Ishikawa (cell line): ENCODE measurements around the gene MOGAT2.

ENCODE experiments used
- CEBPB ChIP-seq: IDR thresholded peaks from 2 replicates; pipeline ENCODE4 v1.6.1; 2012
- CREB1 ChIP-seq: IDR thresholded peaks from 2 replicates; pipeline ENCODE4 v1.6.1; 2012; ENCODE audit warnings: low read depth
- EGR1 ChIP-seq: IDR thresholded peaks from 2 replicates; pipeline ENCODE4 v1.6.1; 2012
- EP300 ChIP-seq: IDR thresholded peaks from 2 replicates; pipeline ENCODE4 v1.6.1; 2012; ENCODE audit warnings: borderline replicate concordance
- FOXM1 ChIP-seq: IDR thresholded peaks from 2 replicates; pipeline ENCODE4 v1.6.1; 2012; ENCODE audit warnings: low read depth, borderline replicate concordance
- MAX ChIP-seq: IDR thresholded peaks from 2 replicates; pipeline ENCODE4 v1.6.1; 2012
- NFIC ChIP-seq: IDR thresholded peaks from 2 replicates; pipeline ENCODE4 v1.6.1; 2012
- RAD21 ChIP-seq: IDR thresholded peaks from 2 replicates; pipeline ENCODE4 v1.6.1; 2012; ENCODE audit warnings: low read depth
- REST ChIP-seq: IDR thresholded peaks from 2 replicates; pipeline ENCODE4 v1.6.1; 2012; ENCODE audit warnings: low read depth, mild to moderate bottlenecking
- TAF1 ChIP-seq: IDR thresholded peaks from 2 replicates; pipeline ENCODE4 v1.6.1; 2012; ENCODE audit warnings: low read depth, mild to moderate bottlenecking
- TCF12 ChIP-seq: IDR thresholded peaks from 2 replicates; pipeline ENCODE4 v1.6.1; 2012; ENCODE audit warnings: low read depth
- TEAD4 ChIP-seq: IDR thresholded peaks from 2 replicates; pipeline ENCODE4 v1.6.1; 2012
- USF1 ChIP-seq: IDR thresholded peaks from 2 replicates; pipeline ENCODE4 v1.6.1; 2012
- YY1 ChIP-seq: IDR thresholded peaks from 2 replicates; pipeline ENCODE4 v1.6.1; 2012; ENCODE audit warnings: low read depth
- ZBTB7A ChIP-seq: IDR thresholded peaks from 2 replicates; pipeline ENCODE4 v1.6.1; 2012; ENCODE audit warnings: low read depth

The MOGAT2 gene

GRCh38 chr11:75677909-75678308, 39.7 kb upstream of the MOGAT2 start:
- TF ChIP-seq REST (no peak), MAX (no peak), NFIC (no peak), RAD21 (no peak), USF1 (no peak), ZBTB7A (no peak), TEAD4 (no peak)

GRCh38 chr11:75678620-75679259, 38.9 kb upstream of the MOGAT2 start:
- TF ChIP-seq CREB1 (no peak), CEBPB (no peak), REST (no peak), MAX (no peak), TAF1 (no peak), YY1 (no peak), NFIC (no peak), ZBTB7A (no peak), EP300 (no peak), EGR1 (no peak), RAD21 (no peak), FOXM1 (no peak), TCF12 (no peak), USF1 (no peak), TEAD4 (no peak)

- TF ChIP-seq NFIC (no peak), ZBTB7A (no peak), TAF1 (no peak), REST (no peak), RAD21 (no peak), EP300 (no peak), TEAD4 (no peak), USF1 (no peak), CEBPB (no peak), FOXM1 (no peak), YY1 (no peak), EGR1 (no peak), TCF12 (no peak), MAX (no peak), CREB1 (no peak)
These were observed 38.1 kb upstream of the MOGAT2 start for GRCh38 chr11:75679566-75679965.

- TF ChIP-seq CREB1, result no peak
- no peak for TF ChIP-seq USF1
- TF ChIP-seq TAF1, result no peak
- no peak for TF ChIP-seq YY1
- no peak for TF ChIP-seq ZBTB7A
- TF ChIP-seq RAD21, result no peak
- TF ChIP-seq TEAD4, result no peak
- no peak for TF ChIP-seq FOXM1
- TF ChIP-seq NFIC, result no peak
These were observed 27.6 kb upstream of the MOGAT2 start for GRCh38 chr11:75689863-75690609.
